Stimulated activated CD8-positive, alpha-beta memory T cell treated with anti-CD3 and anti-CD28 coated beads, Interleukin-4, amount 100 ng/mL, for 24 hours (primary cell): Measurements from ENCODE around the gene CBFA2T3.

Experiments used
- DNase-seq: peaks from one replicate; pipeline ENCODE4 v3.0.0-alpha.2; 2020; ENCODE audit warnings: low read depth

The CBFA2T3 gene

DNA sequence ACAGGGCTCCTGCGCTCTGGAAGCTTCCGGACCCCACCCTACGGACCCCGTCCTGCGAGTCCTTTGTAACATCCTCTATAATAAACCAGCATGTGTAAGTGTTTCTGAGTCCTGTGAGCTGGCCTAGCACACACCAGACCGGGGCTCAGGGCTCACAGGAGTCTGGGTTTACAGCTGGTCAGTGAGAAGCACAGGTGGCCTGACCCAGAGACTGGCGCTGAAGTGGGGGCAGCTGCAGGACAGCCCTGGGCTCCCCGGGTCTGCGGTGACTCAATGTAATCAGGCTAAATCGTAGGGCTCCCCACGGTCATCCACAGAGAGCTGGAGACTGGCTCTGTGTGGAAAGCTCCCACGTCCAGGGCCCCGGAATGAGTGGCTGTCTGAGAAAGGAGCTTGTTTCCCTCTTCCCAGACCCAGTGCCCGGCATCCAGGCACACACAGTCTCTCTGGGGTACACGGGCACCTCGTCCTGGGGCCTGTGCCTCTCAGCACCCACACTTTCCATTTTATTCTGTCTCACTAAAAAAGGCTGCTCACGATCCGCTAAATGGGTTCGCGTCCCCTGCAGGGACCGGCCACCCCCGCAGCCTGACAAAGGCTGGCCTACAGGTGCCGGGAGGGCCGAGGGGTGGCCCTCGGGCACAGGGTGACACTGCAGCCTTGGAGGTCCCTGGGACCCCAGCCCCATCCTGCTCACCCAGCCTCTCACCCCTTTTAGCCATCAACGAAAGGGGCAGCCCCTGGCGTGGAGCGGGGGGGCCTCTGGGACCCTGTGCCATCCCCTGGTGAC lies 18.9 kb upstream of the CBFA2T3 start:
- no peak for DNase-seq

- DNase-seq, result no peak
Observed at GRCh38 chr16:88995194-88995593, 18.2 kb upstream of the CBFA2T3 start.

DNA sequence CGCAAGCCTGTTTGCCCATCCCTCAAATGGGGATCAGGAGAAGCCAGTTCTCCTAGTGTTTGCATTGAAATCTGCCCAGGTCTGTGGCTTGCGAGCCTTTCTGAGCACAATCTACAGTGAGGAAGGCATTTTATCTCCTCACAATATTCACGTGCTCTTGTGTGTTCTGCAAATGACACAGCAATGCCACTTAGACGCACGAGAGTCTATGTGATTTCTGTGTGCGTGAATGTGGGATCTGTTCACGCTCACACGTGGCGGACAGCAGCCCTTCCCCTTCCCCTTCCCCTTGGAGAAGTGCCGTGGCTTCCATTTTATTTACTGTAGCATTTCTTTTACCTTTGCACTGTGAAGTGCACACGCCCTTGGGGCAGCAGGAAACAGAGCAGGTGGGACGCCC lies 17.7 kb upstream of the CBFA2T3 start:
- no peak for DNase-seq

DNA sequence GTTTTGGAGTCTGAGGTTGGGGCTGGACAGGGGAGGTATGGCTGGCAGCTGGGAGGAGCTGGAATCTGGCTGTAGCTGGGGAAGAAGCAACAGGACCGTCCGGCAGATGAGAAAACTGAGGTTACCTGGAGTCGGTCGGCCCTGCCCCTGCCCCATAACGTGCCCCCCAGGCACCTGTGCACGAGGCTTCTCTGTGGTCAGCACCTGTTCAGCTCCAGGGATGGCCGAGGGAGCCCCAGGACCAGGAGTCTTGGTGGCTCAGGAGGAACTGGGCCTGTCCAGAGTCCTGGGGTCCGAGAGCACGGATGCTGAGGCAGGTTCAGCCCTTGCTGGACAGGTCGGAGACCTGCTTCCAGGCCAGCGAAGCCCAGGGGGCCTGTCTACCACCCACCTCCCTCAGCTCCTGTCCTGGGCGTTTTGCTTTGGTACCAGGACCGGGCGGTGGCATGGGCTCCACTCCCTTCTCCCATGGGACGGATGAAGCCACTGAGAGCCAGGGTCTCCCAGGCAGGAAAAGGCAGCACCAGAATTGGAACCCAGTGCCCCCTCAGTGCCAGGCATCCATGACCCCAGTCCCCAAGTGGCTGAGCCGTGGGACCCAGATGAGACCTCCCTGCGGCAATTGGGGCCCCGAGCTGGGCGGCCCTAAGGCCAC lies 17.1 kb upstream of the CBFA2T3 start:
- no peak for DNase-seq

DNA sequence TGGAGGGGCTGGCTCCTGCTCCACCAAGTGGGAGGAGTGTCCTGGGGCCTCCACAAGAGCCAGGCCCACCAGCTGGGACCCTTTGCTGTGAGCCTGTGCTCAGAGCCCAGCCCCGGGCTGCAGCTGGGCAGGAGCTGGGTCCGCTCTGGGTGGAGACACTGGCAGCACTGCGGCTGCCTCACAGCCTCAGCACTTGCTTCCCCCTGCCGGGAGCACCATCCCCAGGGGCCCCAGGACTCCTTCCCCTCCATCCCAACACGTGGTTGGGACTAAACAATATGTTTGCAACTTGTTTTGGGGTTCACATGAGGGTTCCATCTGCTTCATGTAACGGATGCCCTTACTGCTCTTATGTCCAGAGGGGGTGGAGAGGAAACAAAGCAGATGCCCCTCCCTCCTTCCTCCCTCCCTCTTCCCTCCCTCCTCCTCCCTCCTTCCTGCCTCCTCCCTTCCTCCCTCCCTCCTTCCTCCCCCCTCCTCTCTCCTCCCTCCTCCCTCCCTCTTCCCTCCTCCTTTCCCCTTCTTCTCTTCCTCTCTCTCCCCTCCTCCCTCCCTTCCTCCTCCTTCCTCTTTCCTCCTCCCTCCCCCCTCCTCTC lies 16.3 kb upstream of the CBFA2T3 start:
- no peak for DNase-seq

GRCh38 chr16:88992351-88993165 lies 15.6 kb upstream of the CBFA2T3 start:
- DNase-seq, result no peak

GRCh38 chr16:88991813-88992350 lies 14.9 kb upstream of the CBFA2T3 start:
- DNase-seq, result no peak

GRCh38 chr16:88989852-88990547 lies 13.0 kb upstream of the CBFA2T3 start:
- DNase-seq, result no peak

GRCh38 chr16:88988980-88989811 lies 12.2 kb upstream of the CBFA2T3 start:
- DNase-seq, result no peak

GRCh38 chr16:88985521-88985920 lies 8.5 kb upstream of the CBFA2T3 start:
- no peak for DNase-seq

DNA sequence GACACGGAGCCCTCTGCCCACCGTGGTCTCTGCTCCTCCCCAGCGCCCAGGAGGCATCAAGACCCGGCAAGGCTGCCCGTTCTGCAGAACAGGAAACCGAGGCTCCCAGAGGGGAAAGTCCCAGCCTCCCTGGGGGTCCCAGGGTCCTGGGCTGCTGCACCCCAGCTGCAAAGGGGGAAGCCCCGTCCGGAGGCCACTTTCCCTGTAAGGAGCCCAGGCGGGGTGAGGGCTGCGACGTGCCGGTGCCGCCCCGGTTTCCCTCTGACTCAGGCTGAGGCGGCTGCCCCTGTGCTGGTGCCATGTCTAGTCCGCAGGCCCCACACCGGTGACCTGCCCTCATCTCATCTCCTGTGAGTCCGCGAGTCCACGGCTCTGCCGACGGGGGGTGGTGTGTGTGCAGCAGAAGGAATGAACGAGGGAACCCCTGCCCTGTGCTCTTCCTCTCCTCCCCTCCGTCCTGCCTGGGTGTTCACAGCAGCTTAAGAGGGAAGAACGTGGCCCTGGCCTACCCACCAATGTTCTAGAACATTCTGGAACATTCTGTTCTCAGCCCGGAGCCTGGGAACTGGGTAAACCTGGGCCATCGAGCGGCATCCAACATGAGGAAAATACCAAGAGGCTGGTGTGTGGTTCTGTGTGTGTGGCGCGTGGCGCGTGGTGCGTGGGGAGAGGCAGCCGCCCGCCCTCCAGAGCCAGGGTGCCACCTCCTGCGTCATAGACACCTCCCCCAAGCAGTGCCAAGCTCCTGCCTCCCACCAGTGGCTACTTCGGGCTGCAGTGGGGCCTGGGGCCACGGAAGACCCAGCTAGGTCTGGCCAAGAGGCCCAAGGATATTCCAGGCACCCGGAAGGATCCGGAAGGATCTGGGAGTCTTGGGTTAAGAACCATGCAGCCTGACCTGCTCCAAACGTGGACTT lies 7.0 kb upstream of the CBFA2T3 start:
- no peak for DNase-seq

GRCh38 chr16:88983165-88983564 lies 6.2 kb upstream of the CBFA2T3 start:
- no peak for DNase-seq

DNA sequence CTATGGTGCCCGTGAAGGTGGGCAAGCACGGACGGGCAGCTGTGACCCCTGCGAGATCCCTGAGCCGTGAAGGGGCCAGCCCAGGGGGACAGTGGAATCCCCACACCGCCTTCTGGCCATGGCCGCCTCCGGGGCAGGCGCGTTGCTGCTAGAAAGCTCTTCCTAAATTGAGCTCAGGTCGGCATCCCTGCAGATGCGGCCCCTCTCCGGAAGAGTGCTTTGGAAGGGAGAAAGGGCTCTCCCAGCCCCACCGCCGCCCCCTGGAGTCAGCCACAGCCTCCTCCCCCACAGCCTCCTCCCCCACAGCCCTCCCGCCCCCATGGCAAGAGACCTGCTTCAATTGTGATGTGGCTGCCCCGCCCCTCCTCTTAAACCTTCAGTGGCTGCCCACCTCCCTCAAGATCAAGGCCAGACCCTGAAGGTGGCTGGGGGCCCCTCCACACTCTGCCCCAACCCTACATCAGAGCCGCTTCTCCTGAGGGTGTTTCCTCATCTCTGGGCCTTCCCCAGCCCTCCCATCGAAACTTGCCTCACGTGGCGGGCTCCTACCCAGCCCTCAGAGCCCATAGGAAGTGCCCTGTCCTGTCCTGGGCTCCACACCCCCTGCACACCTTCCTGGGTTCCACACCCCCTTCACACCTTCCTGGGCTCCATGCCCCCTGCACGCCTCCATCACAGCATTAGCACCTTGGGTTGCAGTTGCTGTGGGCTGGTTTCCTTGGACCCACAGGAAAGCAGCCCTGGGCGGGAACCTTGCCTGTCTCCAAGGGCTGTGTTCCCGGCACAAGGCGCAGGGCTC lies 5.5 kb upstream of the CBFA2T3 start:
- DNase-seq, result no peak

GRCh38 chr16:88979353-88980015 lies 2.5 kb upstream of the CBFA2T3 start:
- no peak for DNase-seq

DNA sequence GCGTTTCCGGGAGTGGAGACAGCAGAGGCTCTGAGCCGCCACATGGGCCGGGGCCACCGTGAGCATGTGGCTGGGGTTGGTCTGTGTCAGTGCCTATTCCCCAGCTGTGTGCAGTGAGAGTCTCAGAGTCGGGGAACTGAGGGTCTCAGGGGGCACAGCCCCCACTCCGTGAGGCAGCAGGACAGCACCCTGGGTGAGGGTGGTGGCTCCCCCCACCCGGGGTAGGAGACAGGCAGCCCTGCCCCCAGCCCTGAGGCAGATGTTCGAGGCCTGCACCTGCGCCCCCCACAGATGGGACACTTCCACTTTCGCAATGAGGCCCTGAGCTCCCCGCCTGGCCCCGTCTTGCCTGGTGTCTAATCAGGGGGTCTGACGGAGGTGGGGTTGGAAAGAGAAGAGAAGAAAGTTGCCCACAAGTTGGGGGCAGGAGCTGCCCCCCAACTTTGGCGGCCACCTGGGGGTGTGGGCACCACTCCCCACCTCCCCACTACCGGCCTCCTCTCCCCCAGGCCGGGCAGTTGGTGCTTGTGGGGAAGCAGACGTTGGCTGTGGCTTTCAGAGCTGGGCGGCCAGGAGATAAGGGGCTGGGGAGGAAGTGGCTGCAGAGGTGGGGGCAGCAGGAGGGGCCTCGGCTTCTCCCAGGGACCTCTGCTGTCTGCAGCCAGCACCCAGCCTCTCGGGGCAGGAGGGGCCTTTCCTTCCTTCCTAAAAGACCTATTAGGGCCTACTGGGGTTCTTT lies 1.8 kb upstream of the CBFA2T3 start:
- no peak for DNase-seq

DNA sequence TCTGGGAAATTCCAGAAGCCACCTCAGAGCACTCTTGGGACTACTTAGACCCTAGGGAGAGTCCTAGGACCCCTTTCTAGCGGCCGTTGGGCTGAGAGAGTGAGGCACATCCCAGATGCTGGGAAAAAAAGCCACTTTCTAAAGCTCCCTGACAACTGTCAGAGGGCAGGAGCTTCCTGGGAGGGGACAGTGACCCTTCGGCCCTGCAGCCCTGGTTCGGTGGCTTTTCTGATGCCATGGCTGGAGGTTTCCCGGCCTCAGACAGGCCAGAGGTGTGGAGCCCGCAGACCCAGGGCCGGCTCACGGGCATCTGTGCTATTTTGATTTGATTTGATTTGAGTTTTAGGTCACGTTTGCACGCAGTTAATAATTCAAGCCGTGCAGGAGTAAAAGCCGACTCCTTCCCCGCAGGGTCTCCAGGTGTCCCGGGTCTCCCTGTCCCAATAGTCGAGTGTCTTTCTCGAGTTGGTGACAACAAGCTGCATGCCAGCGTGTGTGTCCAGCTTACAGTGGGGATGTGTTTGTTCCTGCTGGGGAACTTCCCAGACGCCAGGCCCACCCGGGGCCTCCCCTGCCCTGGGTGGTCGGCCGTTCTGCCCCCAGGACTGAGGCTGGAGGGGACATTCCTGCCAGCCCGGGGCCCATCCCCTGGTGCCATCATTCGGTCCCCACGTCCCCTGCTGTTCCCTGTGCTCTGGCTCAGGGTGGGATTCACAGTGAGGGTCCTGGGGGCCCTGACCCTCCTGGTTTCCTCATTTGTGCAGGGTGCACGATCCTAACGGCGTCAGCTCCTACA lies 1.0 kb upstream of the CBFA2T3 start:
- DNase-seq, result no peak
